ENCODE results near the gene ACSBG1.

GRCh38 chr15:78260489-78260888 lies 26.1 kb upstream of the ACSBG1 start:
- TF ChIP-seq EZH2 (IDR thresholded peaks at IDR 0.05; ENCODE audit: insufficient read depth, poor library complexity, severe bottlenecking) = no peak
- no peak for TF ChIP-seq EZH2phosphoT487 (IDR thresholded peaks at IDR 0.05; ENCODE audit: insufficient read depth, low read depth)

Data from GM23248 (cell line).